K562 (cell line): ENCODE data around the gene SNPH. TPM values are rescaled to one million over a fixed set of nuclear protein-coding genes. Genes with fewer than 3 reads are reported as not detected.

Source experiments
- ATAC-seq: fragments of 200-7000 bp; cut with Tn5 transposase; 3 replicates; pipeline ENCODE4 v1.9.1; 2020; ENCODE audit warnings: moderate library complexity
- BruUV-seq: library from RNA; stranded (reverse); fragments of 400-500 nt; replicated peaks from 2 replicates; lab custom pipeline; 2021; lab: Mats Ljungman, UMichigan
- CTCF ChIA-PET: fragments of 300-600 bp; formaldehyde crosslinking; extraction: SDS; loops from one replicate; lab custom pipeline; 2021; ENCODE audit warnings: low intra/inter-chr PET ratio; lab: Yijun Ruan, JAX
- POLR2A ChIA-PET: fragments of 300-600, 350-650 bp; sonication (Branson Sonifier 250); formaldehyde crosslinking; extraction: SDS; loops from one replicate; lab custom pipeline; 2021; ENCODE audit warnings: antibody characterized with exemption, inconsistent platforms; lab: Yijun Ruan, JAX
- DNase-seq, 4 experiments: peaks; one replicate each; pipeline versions ENCODE4 v3.0.0 to v3.0.0-alpha.2; 2011 to 2018; ENCODE audit warnings: low spot score in 3 of 4, mixed read lengths in 3 of 4; ENCODE audit errors: extremely low read depth in 1 of 4
- FAIRE-seq: peaks from 2 replicates; lab custom pipeline; 2011; peaks lifted over from hg19 to GRCh38; lab: Jason Lieb, UNC
- H2AFZ ChIP-seq: 2 replicates; pipeline ENCODE4 v1.6.0; 2011; ENCODE audit warnings: low read depth, low read length, control low read depth, inconsistent platforms
- H3K27ac ChIP-seq: fragments of 200-600 bp; 3 replicates; pipeline ENCODE4 v1.8.0; 2011; ENCODE audit warnings: low read depth, mild to moderate bottlenecking, control low read depth, inconsistent platforms, low read length, moderate library complexity, mixed read lengths; ENCODE audit errors: extremely low read depth
- H3K27me3 ChIP-seq, 2 experiments: fragments of 300-600 bp in 1 of 2; 2 replicates in 1 of 2; 3 replicates in 1 of 2; pipeline versions ENCODE4 v1.6.0 to v1.8.0; 2011; ENCODE audit warnings: inconsistent platforms in 2 of 2, low read length in 2 of 2, mild to moderate bottlenecking in 1 of 2, mixed read lengths in 1 of 2, moderate library complexity in 1 of 2; ENCODE audit not compliant: control insufficient read depth in 2 of 2, insufficient read depth in 2 of 2
- H3K36me3 ChIP-seq: fragments of 300-600 bp; 3 replicates; pipeline ENCODE4 v1.8.0; 2011; ENCODE audit warnings: mild to moderate bottlenecking, low read length, inconsistent platforms; ENCODE audit not compliant: control insufficient read depth, insufficient read depth
- H3K4me1 ChIP-seq, 2 experiments: fragments of 200-600 bp in 1 of 2; replicated peaks in 1 of 2; 2 replicates in 1 of 2; 3 replicates in 1 of 2; pipeline versions ENCODE4 v1.5.1 to v1.8.0; 2011; ENCODE audit warnings: inconsistent platforms in 2 of 2, low read length in 2 of 2, mild to moderate bottlenecking in 1 of 2, mixed read lengths in 1 of 2, moderate library complexity in 1 of 2; ENCODE audit not compliant: control insufficient read depth in 2 of 2, insufficient read depth in 2 of 2
- H3K4me2 ChIP-seq: 2 replicates; pipeline ENCODE4 v1.6.1; 2011; ENCODE audit warnings: low read length, control low read depth, inconsistent platforms, mixed read lengths; ENCODE audit not compliant: insufficient read depth
- H3K4me3 ChIP-seq: fragments of 200-600 bp; sonication (generic), shearing (Covaris generic); 2 replicates; pipeline ENCODE4 v1.5.1; 2016; ENCODE audit warnings: control low read depth, inconsistent platforms
- H3K79me2 ChIP-seq: fragments of 200-600 bp; 3 replicates; pipeline ENCODE4 v1.8.0; 2011; ENCODE audit warnings: low read length, inconsistent platforms; ENCODE audit not compliant: control insufficient read depth, insufficient read depth
- H3K9ac ChIP-seq, 2 experiments: 2 replicates each; pipeline versions ENCODE4 v1.6.0 to v1.6.1; 2011; ENCODE audit warnings: low read depth in 2 of 2, low read length in 2 of 2, control low read depth in 1 of 2, inconsistent platforms in 1 of 2, mild to moderate bottlenecking in 1 of 2, mixed read lengths in 1 of 2; ENCODE audit not compliant: insufficient read depth in 1 of 2
- H3K9me1 ChIP-seq: one replicate; pipeline ENCODE4 v1.6.0; 2011; ENCODE audit warnings: inconsistent platforms, mild to moderate bottlenecking, low read length, moderate library complexity; ENCODE audit not compliant: control insufficient read depth, insufficient read depth
- H3K9me3 ChIP-seq: replicated peaks from 2 replicates; pipeline ENCODE4 v1.5.1; 2011; ENCODE audit warnings: low read depth, low read length, inconsistent platforms; ENCODE audit not compliant: control insufficient read depth, insufficient read depth
- H4K20me1 ChIP-seq: replicated peaks from 2 replicates; pipeline ENCODE4 v1.6.1; 2011; ENCODE audit warnings: low read length, inconsistent platforms, mixed read lengths; ENCODE audit not compliant: control insufficient read depth, insufficient read depth
- PHF21A ChIP-seq: fragments of 450-650 bp; IDR thresholded peaks from 2 replicates; pipeline ENCODE4 v1.6.1; 2017; ENCODE audit warnings: low read depth, borderline replicate concordance
- RERE ChIP-seq: sonication (generic); formaldehyde crosslinking; IDR thresholded peaks from 2 replicates; pipeline ENCODE4 v1.8.0; 2023; ENCODE audit warnings: missing genetic modification reagents, mild to moderate bottlenecking, borderline replicate concordance
- WGBS: fragments of 100-300 bp; shearing (Covaris generic); methylation state at CpG from one replicate; pipeline ENCODE4 v1.1.6; 2016; ENCODE audit warnings: low coverage, mixed read lengths; ENCODE audit not compliant: insufficient coverage; ENCODE audit errors: missing lambda C conversion rate; 5-methylcytosine and 5-hydroxymethylcytosine counted together
- in situ Hi-C: fragments of 300-500 bp; cut with MboI; formaldehyde crosslinking; loops from 4 replicates; pipeline ENCODE4 v1.15.0; 2018; ENCODE audit warnings: inconsistent platforms, mixed read lengths
- intact Hi-C: fragments of 100-400 bp; cut with micrococcal nuclease; formaldehyde crosslinking; loops from 2 replicates; pipeline ENCODE4 v1.14.2; 2022
- polyA plus RNA-seq, 8 experiments: library from polyadenylated mRNA; depleted of rRNA in 4 of 8; stranded (reverse) in 5 of 8; unstranded in 3 of 8; fragments of >200 nt; fragmentation: Nextera tagmentation in 2 of 8; fragmentation: Illumina TruSeq in 1 of 8; extraction: Ambion mirVana in 2 of 8; extraction: Trizol in 1 of 8; gene quantifications; 2 replicates each; pipeline versions ENCODE4 v1.2.1 to v1.2.3, GENCODE V29; 2011 to 2014; ENCODE audit warnings: inconsistent platforms in 1 of 8, missing spikeins in 1 of 8
- total RNA-seq, 7 experiments: library from RNA; depleted of rRNA in 6 of 7; stranded (reverse); fragments of >200 nt in 6 of 7; fragmentation: Illumina TruSeq in 2 of 7; extraction: Trizol in 2 of 7; gene quantifications; 2 replicates each; pipeline versions ENCODE4 v1.2.1 to v1.2.3, GENCODE V29; 2011 to 2021; ENCODE audit warnings: low replicate concordance in 1 of 7

SNPH gene
- total and polyA plus RNA-seq, 9 of the 15 experiments (the other 6 are each of a cell fraction or from before 2014, with no cell fraction given) = 0.03 to 4.2 (median 1.4) TPM

DNA sequence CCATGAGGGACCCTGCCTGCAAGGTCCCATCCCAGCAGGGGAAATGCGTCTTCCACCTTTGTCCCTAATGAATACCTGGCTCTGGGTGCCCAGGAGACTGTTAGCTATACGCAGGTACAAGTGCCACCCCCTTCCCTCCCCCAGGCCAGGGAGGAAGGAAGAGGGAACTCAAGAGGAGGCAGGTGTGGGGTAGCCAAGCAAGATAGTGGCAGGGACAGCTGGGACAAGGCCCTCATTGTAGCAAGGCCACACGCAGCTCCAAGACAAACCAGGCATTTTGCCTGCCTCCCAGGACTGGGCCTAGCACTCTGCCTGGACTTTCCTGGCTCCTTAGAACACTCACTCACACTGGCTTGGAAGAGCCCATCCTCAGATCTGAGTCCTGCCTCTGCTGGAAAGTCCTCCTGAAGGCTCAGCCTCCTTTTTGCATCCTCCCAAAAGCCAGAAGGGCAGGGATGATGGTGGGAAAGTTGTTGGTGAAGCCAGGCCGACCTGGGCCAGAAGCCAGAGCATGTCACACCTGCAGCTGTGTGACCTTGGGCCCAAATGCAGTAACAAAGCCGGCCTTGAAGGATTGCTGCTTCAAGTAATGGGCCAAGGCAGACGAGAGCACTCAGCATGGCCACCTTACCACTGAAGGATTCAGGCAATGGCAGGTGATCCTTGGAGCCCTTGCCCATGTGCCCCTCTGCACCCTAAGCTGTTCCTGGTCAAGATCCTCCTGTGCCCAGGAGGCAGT lies 27.7 kb downstream of the SNPH start:
- DNase-seq (no peak), FAIRE-seq (no peak), ATAC-seq (no peak)
- no peaks in the 10 kb centered on the region for H3K27me3 ChIP-seq
- H3K27ac ChIP-seq = no peak overlapping the region
- WGBS = 11% methylated on average over 6 of the region's 6 CpGs
- ChIA-PET CTCF (no interaction called here), POLR2A (no interaction called here)
- H3K4me1 ChIP-seq = peaks cover 0 to 6% of the 10 kb centered on the region in 2 experiments; a peak in 1 of 5 replicates
- in situ Hi-C loops (no loop called here), intact Hi-C loops (no loop called here)
- no peak overlapping the region for H3K4me2 ChIP-seq
- H4K20me1 ChIP-seq = peaks cover 3% of the 10 kb centered on the region; the same call in 1 of the 2 replicates
- no peaks in the 10 kb centered on the region for H3K9me3 ChIP-seq
- no peaks in the 10 kb centered on the region for H3K79me2 ChIP-seq
- no peaks in the 10 kb centered on the region for H3K9me1 ChIP-seq
- no peak overlapping the region for H2AFZ ChIP-seq
- H3K36me3 ChIP-seq = no peaks in the 10 kb centered on the region; the same call in 2 of the 3 replicates
- H3K9ac ChIP-seq = peak overlapping the region in 1 of 2 experiments; percentile 35; a peak in 2 of 4 replicates
- H3K4me3 ChIP-seq = no peak overlapping the region
- BruUV-seq = no TSS peak
- TF ChIP-seq RERE (CRISPR knock-in tag) (no peak), PHF21A (no peak)
